GM06990 (cell line): ENCODE data around the gene CHMP6.

Source experiments
- DNase-seq: peaks from one replicate; pipeline ENCODE4 v3.0.0-alpha.2; 2011; ENCODE audit not compliant: insufficient read length; ENCODE audit errors: extremely low read depth
- H3K27me3 ChIP-seq: replicated peaks from 2 replicates; pipeline ENCODE4 v1.6.0; 2011; ENCODE audit warnings: low read length; ENCODE audit not compliant: control insufficient read depth, insufficient read depth
- H3K36me3 ChIP-seq: 2 replicates; pipeline ENCODE4 v1.5.1; 2011; ENCODE audit warnings: low read length; ENCODE audit not compliant: control insufficient read depth, insufficient read depth
- H3K4me3 ChIP-seq: replicated peaks from 2 replicates; pipeline ENCODE4 v1.5.1; 2011; ENCODE audit warnings: low read depth, mild to moderate bottlenecking, control low read depth, low read length
- TF ChIP-seq, protein P1 (sequence below): IDR thresholded peaks from 2 replicates; pipeline ENCODE4 v1.5.1; 2011; ENCODE audit warnings: low read length, control low read depth, mild to moderate bottlenecking, inconsistent platforms; ENCODE audit not compliant: insufficient read depth, poor library complexity, severe bottlenecking

Gene CHMP6

DNA sequence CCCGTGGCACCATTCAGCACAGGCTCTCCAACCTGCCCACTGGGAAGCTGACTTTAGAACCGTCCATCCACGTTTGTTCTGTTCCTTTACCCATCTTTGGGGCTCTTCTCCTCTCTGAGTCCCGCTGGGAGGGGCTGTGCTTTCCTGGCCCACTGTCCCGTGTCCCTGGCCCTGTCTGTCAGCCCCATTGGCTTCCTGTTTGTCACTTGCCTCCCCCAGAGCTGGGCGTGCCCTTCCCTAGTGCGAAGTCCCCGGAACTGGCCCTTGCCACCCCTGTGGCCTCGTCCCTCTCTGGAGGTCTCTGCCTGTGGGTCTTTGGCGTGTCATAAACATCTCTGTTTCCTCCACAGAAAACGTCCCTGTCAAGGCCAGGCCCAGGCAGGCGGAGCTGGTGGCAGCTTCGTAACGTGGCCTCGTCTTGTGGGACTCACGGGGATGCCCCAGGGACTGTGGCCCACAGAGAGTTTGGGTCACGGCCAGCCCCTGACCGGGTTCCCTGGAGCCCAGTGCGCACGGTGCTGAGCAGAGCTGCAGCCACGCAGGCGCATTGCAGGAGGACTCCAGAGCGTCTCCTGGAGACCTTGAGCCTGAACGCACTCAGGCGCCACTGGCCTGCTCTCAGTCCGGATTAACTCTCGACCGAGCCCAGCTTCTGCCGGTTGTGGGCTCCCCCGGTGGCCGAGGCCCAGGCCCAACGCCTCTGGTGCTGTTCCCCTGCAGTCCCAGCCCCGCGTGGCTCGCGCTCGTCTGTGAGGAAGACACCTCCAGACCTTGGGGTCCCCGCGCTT is 7.3 kb downstream of the CHMP6 start:
- no peak for DNase-seq
- TF ChIP-seq, protein P1, sequence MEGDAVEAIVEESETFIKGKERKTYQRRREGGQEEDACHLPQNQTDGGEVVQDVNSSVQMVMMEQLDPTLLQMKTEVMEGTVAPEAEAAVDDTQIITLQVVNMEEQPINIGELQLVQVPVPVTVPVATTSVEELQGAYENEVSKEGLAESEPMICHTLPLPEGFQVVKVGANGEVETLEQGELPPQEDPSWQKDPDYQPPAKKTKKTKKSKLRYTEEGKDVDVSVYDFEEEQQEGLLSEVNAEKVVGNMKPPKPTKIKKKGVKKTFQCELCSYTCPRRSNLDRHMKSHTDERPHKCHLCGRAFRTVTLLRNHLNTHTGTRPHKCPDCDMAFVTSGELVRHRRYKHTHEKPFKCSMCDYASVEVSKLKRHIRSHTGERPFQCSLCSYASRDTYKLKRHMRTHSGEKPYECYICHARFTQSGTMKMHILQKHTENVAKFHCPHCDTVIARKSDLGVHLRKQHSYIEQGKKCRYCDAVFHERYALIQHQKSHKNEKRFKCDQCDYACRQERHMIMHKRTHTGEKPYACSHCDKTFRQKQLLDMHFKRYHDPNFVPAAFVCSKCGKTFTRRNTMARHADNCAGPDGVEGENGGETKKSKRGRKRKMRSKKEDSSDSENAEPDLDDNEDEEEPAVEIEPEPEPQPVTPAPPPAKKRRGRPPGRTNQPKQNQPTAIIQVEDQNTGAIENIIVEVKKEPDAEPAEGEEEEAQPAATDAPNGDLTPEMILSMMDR, result no peak
- H3K27me3 ChIP-seq, result no peaks in the 10 kb centered on the region; the same call in 1 of the 2 replicates
- H3K36me3 ChIP-seq, result peaks cover 15% of the 10 kb centered on the region
- H3K4me3 ChIP-seq, result no peak overlapping the region

DNA sequence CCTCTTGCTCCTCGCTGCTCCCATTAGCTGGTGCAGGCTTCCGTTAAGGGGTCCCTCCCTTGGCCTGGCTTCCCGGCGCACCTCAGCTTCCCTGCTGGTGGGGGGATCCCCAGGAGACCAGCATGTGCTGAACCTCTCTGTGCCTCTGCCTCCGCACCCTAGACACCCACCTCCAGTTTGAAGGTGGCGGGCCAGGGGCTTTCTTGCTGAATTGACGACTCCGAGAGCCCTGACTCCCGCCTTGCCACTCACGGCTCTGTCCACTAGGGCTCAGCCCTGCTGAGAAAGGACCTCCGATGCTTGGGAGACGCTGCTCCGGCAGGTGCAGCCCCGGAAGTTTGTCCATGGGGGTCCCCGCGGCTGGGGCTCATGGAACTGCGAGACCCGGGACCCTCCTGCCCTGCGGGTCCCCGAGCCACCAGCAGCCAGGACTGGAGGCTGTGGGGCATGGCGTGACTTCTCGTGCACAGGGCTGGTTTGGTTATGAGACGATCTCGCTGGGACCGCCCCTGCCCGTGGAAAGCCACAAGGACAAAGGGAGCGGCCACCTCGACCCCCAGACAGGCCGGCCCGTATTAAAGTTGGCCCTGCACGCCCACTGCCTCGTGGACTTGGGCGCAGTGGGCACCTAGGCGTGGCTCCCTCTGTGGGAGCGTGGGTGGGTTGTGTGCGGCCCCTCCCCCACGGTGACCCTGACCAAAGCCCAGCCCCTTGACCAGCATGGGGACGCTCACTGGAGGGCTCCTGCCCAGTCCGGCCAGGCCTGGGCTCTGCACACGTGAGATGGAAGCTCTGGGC is 8.1 kb downstream of the CHMP6 start:
- H3K4me3 ChIP-seq, result no peak overlapping the region
- peaks cover 15% of the 10 kb centered on the region for H3K36me3 ChIP-seq

DNA sequence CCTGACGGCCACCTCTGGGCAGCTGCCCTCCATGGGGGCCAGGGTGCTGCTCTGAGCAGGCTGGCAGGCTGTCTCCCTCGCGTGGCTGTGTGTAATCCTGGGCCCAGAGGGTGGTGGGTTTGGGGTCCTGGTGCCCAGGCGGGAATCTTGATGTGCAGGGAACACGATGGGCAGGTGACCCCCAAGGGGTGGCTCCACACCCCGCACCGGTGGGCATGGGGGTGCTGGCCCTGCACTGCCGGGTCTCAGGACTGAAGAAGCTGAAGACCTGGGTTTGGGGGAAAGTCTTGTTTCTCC is 8.6 kb downstream of the CHMP6 start:
- no peak for DNase-seq
- TF ChIP-seq, protein P1, result no peak
- peaks cover 14% of the 10 kb centered on the region for H3K36me3 ChIP-seq
- H3K27me3 ChIP-seq, result no peaks in the 10 kb centered on the region; the same call in 1 of the 2 replicates
- no peak overlapping the region for H3K4me3 ChIP-seq

More for the DNA sequence above, 8.1 kb downstream of the CHMP6 start:
- no peaks in the 10 kb centered on the region; the same call in 1 of the 2 replicates for H3K27me3 ChIP-seq
- TF ChIP-seq, protein P1, result no peak
- no peak for DNase-seq

DNA sequence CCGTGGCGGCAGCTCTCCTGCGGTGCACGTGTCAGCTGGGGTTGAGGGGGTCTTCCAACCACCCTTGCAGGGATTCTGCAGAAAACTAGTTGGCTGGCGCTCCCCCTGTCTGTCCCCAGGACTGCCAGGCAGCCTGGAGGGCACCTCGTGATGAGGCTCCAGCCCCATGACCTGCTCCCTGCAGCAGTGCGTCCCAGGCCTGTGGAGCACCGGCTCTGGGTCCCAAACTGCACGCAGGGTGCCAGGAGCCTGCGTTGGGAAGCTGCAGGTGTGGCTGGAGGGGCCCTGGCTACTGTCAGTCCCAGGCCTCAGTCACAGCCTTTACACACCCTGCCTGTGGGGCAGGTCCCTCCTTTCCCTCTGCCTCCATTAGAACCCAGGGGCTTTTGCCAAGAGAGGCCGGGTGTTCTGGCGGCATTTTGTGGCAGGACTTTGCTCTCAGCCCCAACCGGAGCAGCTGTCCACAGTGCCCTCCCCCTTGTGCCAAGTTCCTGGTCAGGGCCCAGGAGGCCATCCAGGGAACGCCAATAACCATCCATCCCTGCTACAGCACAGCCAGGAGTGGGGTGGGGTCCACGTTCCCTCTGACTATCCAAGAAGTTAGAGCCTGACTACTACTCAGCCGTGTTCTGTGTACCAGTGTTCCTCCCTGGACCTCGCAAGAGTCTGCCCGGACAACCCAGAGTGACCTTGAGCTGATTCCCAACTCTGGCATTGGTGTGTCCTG is 9.2 kb downstream of the CHMP6 start:
- no peak overlapping the region for H3K4me3 ChIP-seq
- H3K36me3 ChIP-seq, result peaks cover 13% of the 10 kb centered on the region
- H3K27me3 ChIP-seq, result no peaks in the 10 kb centered on the region; the same call in 1 of the 2 replicates
- no peak for DNase-seq
- TF ChIP-seq, protein P1, result no peak

DNA sequence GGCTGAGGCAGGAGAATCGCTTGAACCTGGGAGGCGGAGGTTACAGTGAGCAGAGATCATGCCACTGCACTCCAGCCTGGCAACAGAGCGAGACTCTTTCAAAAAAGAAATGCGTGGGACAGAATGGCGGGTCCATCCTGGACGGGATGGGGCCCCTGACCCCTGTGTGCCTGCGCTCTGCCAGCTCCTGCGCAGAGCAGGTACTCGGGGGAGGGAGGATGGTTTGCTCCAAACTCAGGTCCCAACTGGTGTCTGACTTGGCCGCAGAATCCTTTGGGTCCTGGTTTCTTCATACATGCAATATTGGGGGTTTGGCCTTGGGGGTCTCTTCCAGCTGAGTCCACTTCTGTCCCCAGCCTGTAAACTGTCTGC is 10.4 kb downstream of the CHMP6 start:
- TF ChIP-seq, protein P1, result no peak
- no peak for DNase-seq
- no peak overlapping the region for H3K4me3 ChIP-seq
- H3K36me3 ChIP-seq, result peaks cover 11% of the 10 kb centered on the region
- no peaks in the 10 kb centered on the region; the same call in 1 of the 2 replicates for H3K27me3 ChIP-seq
